HG02943 (cell line): ENCODE results near the gene POLR2A.

Experiments used
- ATAC-seq: cut with Tn5 transposase; IDR thresholded peaks from one replicate; pipeline ENCODE4 v1.9.1; 2021; ENCODE audit warnings: mild to moderate bottlenecking, low read depth, moderate library complexity; ENCODE audit not compliant: unreplicated experiment

POLR2A gene

GRCh38 chr17:7484067-7484918 lies at the start of gene POLR2A:
TSS of gene POLR2A (plus strand) at chr17:7484366.
- ATAC-seq, result peak; percentile 63

- ATAC-seq, result peak; percentile 4
Observed at GRCh38 chr17:7435676-7436555, 48.2 kb upstream of the POLR2A start.

GRCh38 chr17:7436556-7437368 lies 47.4 kb upstream of the POLR2A start:
- no peak for ATAC-seq

GRCh38 chr17:7437369-7437863 lies 46.8 kb upstream of the POLR2A start:
- no peak for ATAC-seq

- ATAC-seq, result no peak
Observed at GRCh38 chr17:7437950-7438614, 46.1 kb upstream of the POLR2A start.

GRCh38 chr17:7438656-7439460 lies 45.3 kb upstream of the POLR2A start:
- no peak for ATAC-seq

GRCh38 chr17:7439462-7440112 lies 44.6 kb upstream of the POLR2A start, which contains the start of gene FGF11:
TSS of gene FGF11 (plus strand) at chr17:7439512. CDS start at chr17:7439621, 109 bp downstream.
- ATAC-seq, result no peak

- no peak for ATAC-seq
Observed at GRCh38 chr17:7440113-7440833, 43.9 kb upstream of the POLR2A start.

GRCh38 chr17:7440834-7441195 lies 43.4 kb upstream of the POLR2A start:
- no peak for ATAC-seq

- no peak for ATAC-seq
Observed at GRCh38 chr17:7441266-7441665, 42.9 kb upstream of the POLR2A start.

- ATAC-seq, result no peak
Observed at GRCh38 chr17:7442142-7442541, 42.0 kb upstream of the POLR2A start.

GRCh38 chr17:7443499-7444485 lies 40.4 kb upstream of the POLR2A start:
- no peak for ATAC-seq

- no peak for ATAC-seq
Observed at GRCh38 chr17:7444682-7445618, 39.2 kb upstream of the POLR2A start, which contains the start of gene CHRNB1. TSS of gene CHRNB1 (plus strand) at chr17:7445061. CDS start at chr17:7445128, 67 bp downstream.

- no peak for ATAC-seq
Observed at GRCh38 chr17:7445619-7445968, 38.6 kb upstream of the POLR2A start.

- ATAC-seq, result no peak
Observed at GRCh38 chr17:7448461-7448860, 35.7 kb upstream of the POLR2A start.
